Epithelial cell of esophagus (primary cell): Measurements from ENCODE around the gene STAG2.
"Not testable (repeated sequence)": the region's sequence is repeated elsewhere in the genome, so short reads cannot be mapped to it uniquely, and the experiment has no call there.

ENCODE experiments used
- DNase-seq: peaks from one replicate; pipeline ENCODE4 v3.0.0; 2010; ENCODE audit warnings: low read depth
- H3K4me3 ChIP-seq: 2 replicates; pipeline ENCODE4 v1.5.1; 2011; ENCODE audit warnings: mild to moderate bottlenecking, low read length, control low read depth
- TF ChIP-seq, protein P1 (sequence below): IDR thresholded peaks from 2 replicates; pipeline ENCODE4 v1.5.1; 2011; ENCODE audit warnings: low read depth, mild to moderate bottlenecking, low read length, control low read depth, inconsistent platforms; ENCODE audit not compliant: insufficient read depth; ENCODE audit errors: missing control alignments

STAG2 gene

DNA sequence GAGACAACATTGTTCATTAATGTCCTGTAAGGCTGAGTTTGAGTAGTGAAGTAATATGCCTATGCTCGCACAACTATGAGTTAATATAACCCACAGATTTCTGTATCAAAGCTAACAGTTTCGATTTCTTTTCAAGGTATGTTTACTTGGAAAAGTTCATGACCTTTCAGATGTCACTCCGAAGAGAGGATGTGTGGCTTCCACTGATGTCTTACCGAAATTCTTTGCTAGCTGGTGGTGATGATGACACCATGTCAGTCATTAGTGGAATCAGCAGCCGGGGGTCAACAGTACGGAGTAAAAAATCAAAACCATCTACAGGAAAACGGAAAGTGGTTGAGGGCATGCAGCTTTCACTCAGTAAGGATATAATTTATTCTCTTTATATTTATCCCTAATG lies 124.9 kb downstream of the STAG2 start:
- TF ChIP-seq, protein P1, sequence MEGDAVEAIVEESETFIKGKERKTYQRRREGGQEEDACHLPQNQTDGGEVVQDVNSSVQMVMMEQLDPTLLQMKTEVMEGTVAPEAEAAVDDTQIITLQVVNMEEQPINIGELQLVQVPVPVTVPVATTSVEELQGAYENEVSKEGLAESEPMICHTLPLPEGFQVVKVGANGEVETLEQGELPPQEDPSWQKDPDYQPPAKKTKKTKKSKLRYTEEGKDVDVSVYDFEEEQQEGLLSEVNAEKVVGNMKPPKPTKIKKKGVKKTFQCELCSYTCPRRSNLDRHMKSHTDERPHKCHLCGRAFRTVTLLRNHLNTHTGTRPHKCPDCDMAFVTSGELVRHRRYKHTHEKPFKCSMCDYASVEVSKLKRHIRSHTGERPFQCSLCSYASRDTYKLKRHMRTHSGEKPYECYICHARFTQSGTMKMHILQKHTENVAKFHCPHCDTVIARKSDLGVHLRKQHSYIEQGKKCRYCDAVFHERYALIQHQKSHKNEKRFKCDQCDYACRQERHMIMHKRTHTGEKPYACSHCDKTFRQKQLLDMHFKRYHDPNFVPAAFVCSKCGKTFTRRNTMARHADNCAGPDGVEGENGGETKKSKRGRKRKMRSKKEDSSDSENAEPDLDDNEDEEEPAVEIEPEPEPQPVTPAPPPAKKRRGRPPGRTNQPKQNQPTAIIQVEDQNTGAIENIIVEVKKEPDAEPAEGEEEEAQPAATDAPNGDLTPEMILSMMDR: no peak
- DNase-seq: no peak
- no peak overlapping the region for H3K4me3 ChIP-seq

GRCh38 chrX:124087000-124087746 lies 125.7 kb downstream of the STAG2 start:
- no peak overlapping the region for H3K4me3 ChIP-seq
- TF ChIP-seq, protein P1: no peak
- DNase-seq: no peak

- TF ChIP-seq, protein P1: no peak
- H3K4me3 ChIP-seq: no peak overlapping the region
- no peak for DNase-seq
These were observed 131.7 kb downstream of the STAG2 start for GRCh38 chrX:124093222-124093621.

- TF ChIP-seq, protein P1: no peak
- no peak overlapping the region for H3K4me3 ChIP-seq
- DNase-seq: no peak
These were observed 135.6 kb downstream of the STAG2 start for GRCh38 chrX:124097116-124097515.

- DNase-seq: peak; percentile 36
- no peak overlapping the region for H3K4me3 ChIP-seq
- TF ChIP-seq, protein P1: no peak
These were observed 136.6 kb downstream of the STAG2 start for GRCh38 chrX:124098089-124098488.

GRCh38 chrX:124103966-124104365 lies 142.5 kb downstream of the STAG2 start:
- TF ChIP-seq, protein P1: no peak
- no peak for DNase-seq
- no peak overlapping the region for H3K4me3 ChIP-seq

- DNase-seq, H3K4me3 ChIP-seq: not testable (repeated sequence)
These were observed 143.0 kb downstream of the STAG2 start for GRCh38 chrX:124104512-124104911.
